ENCODE results near the gene CIRBP. TPM values are rescaled to one million over a fixed set of nuclear protein-coding genes. Genes with fewer than 3 reads are reported as not detected.

The CIRBP gene
- total and polyA plus RNA-seq, 2 of the 13 experiments (the other 11 are each of a cell fraction or from before 2014, with no cell fraction given), result 133 to 140 TPM

GRCh38 chr19:1249990-1250436 lies 19.1 kb upstream of the CIRBP start (continued):
- TF ChIP-seq ZBTB10 (CRISPR knock-in tag; IDR thresholded peaks at IDR 0.05; ENCODE audit: borderline replicate concordance) (0 out of 2 replicates have a peak, but pooled peaks have one; percentile 0), SATB2 (CRISPR knock-in tag; IDR thresholded peaks at IDR 0.05) (no peak), ZSCAN30 (CRISPR knock-in tag; IDR thresholded peaks at IDR 0.05) (peak; percentile 60; the same call in 1 of the 2 replicates), ZNF788 (CRISPR knock-in tag; IDR thresholded peaks at IDR 0.05; ENCODE audit: borderline replicate concordance) (peak; percentile 44; the same call in 1 of the 2 replicates), ZSCAN20 (CRISPR knock-in tag; IDR thresholded peaks at IDR 0.05; ENCODE audit: borderline replicate concordance) (no peak), ZFP90 (CRISPR knock-in tag; IDR thresholded peaks at IDR 0.05; ENCODE audit: borderline replicate concordance) (no peak), NFE2L2 (IDR thresholded peaks at IDR 0.05; ENCODE audit: low read length) (no peak), YEATS4 (CRISPR knock-in tag; IDR thresholded peaks at IDR 0.05; ENCODE audit: borderline replicate concordance) (no peak), AGO2 (optimal IDR thresholded peaks at IDR 0.05; ENCODE audit: low read depth, low read length) (peak; percentile 98), ZSCAN9 (CRISPR knock-in tag; IDR thresholded peaks at IDR 0.05; ENCODE audit: borderline replicate concordance) (no peak), HNRNPK (IDR thresholded peaks at IDR 0.05; ENCODE audit: low read depth, low read length, poor library complexity, severe bottlenecking) (no peak), TCF12 (IDR thresholded peaks at IDR 0.05) (no peak), TCF12 (CRISPR knock-in tag; IDR thresholded peaks at IDR 0.05) (no peak), ISX (CRISPR knock-in tag; conservative IDR thresholded peaks at IDR 0.05) (no peak), TEAD2 (CRISPR knock-in tag; IDR thresholded peaks at IDR 0.05) (no peak), PTBP1 (IDR thresholded peaks at IDR 0.05; ENCODE audit: low read depth, low read length, poor library complexity, severe bottlenecking) (peak; percentile 29), IKZF5 (CRISPR knock-in tag; IDR thresholded peaks at IDR 0.05) (no peak), ZNF484 (CRISPR knock-in tag; IDR thresholded peaks at IDR 0.05; ENCODE audit: borderline replicate concordance, low read depth) (no peak), ZZZ3 (CRISPR knock-in tag; IDR thresholded peaks at IDR 0.05; ENCODE audit: borderline replicate concordance) (no peak), ZNF552 (CRISPR knock-in tag; IDR thresholded peaks at IDR 0.05; ENCODE audit: borderline replicate concordance) (no peak), WIZ (CRISPR knock-in tag; IDR thresholded peaks at IDR 0.05) (no peak), ZGPAT (CRISPR knock-in tag; IDR thresholded peaks at IDR 0.05) (no peak), ZKSCAN8 (CRISPR knock-in tag; IDR thresholded peaks at IDR 0.05; ENCODE audit: borderline replicate concordance) (no peak), KAT7 (CRISPR knock-in tag; IDR thresholded peaks at IDR 0.05; ENCODE audit: borderline replicate concordance) (no peak), FOXA3 (CRISPR knock-in tag; IDR thresholded peaks at IDR 0.05) (no peak), ZMYM4 (CRISPR knock-in tag; IDR thresholded peaks at IDR 0.05) (no peak), ZNF781 (CRISPR knock-in tag; IDR thresholded peaks at IDR 0.05; ENCODE audit: borderline replicate concordance, not compliant biosample characterization) (no peak)

All from HepG2 (cell line).